HG03066 (cell line): ENCODE results near the gene ZDHHC7.
"Not testable (repeated sequence)": the region's sequence is repeated elsewhere in the genome, so short reads cannot be mapped to it uniquely, and the experiment has no call there.

ENCODE experiments used
- ATAC-seq: cut with Tn5 transposase; IDR thresholded peaks from one replicate; pipeline ENCODE4 v1.9.1; 2021; ENCODE audit warnings: low read depth; ENCODE audit not compliant: unreplicated experiment

Gene ZDHHC7

GRCh38 chr16:85045077-85045476 lies 33.7 kb upstream of the ZDHHC7 start:
- ATAC-seq = no peak

GRCh38 chr16:85042606-85043005 lies 31.3 kb upstream of the ZDHHC7 start:
- no peak for ATAC-seq

GRCh38 chr16:85042167-85042526 lies 30.8 kb upstream of the ZDHHC7 start:
- ATAC-seq = no peak

GRCh38 chr16:85041219-85042166 lies 30.2 kb upstream of the ZDHHC7 start:
- no peak for ATAC-seq

- no peak for ATAC-seq
Observed at GRCh38 chr16:85040685-85041084, 29.4 kb upstream of the ZDHHC7 start.

- no peak for ATAC-seq
Observed at GRCh38 chr16:85037721-85038120, 26.4 kb upstream of the ZDHHC7 start.

- no peak for ATAC-seq
Observed at GRCh38 chr16:85037050-85037410, 25.7 kb upstream of the ZDHHC7 start.

- ATAC-seq = no peak
Observed at GRCh38 chr16:85036236-85037049, 25.1 kb upstream of the ZDHHC7 start.

- ATAC-seq = no peak
Observed at GRCh38 chr16:85034591-85035433, 23.5 kb upstream of the ZDHHC7 start.

- ATAC-seq = no peak
Observed at GRCh38 chr16:85033171-85033570, 21.8 kb upstream of the ZDHHC7 start.

GRCh38 chr16:85032187-85032586 lies 20.9 kb upstream of the ZDHHC7 start:
- ATAC-seq = not testable (repeated sequence)

GRCh38 chr16:85031451-85031850 lies 20.1 kb upstream of the ZDHHC7 start:
- no peak for ATAC-seq

GRCh38 chr16:85029981-85030401 lies 18.7 kb upstream of the ZDHHC7 start:
- no peak for ATAC-seq

GRCh38 chr16:85029408-85029784 lies 18.1 kb upstream of the ZDHHC7 start:
- ATAC-seq = no peak

- ATAC-seq = no peak
Observed at GRCh38 chr16:85028685-85029407, 17.5 kb upstream of the ZDHHC7 start.

GRCh38 chr16:85027958-85028684 lies 16.8 kb upstream of the ZDHHC7 start:
- ATAC-seq = no peak

GRCh38 chr16:85027349-85027957 lies 16.1 kb upstream of the ZDHHC7 start, which contains the start of gene KIAA0513:
Gene KIAA0513, plus strand, starts transcription at chr16:85027795. Its CDS starts 39,277 bp downstream, at chr16:85067072.
- ATAC-seq = peak; percentile 80

- ATAC-seq = no peak
Observed at GRCh38 chr16:85026703-85027102, 15.4 kb upstream of the ZDHHC7 start.
